Measurements from ENCODE around the gene SORBS2. TPM values are rescaled to one million over a fixed set of nuclear protein-coding genes. Genes with fewer than 3 reads are reported as not detected.

Gene SORBS2
- total RNA-seq, 1 experiment from 2014 or later: 44.5 TPM

- Mint-ChIP-seq H3K27ac (no peak overlapping the region), H3K9me3 (no peaks in the 10 kb centered on the region), H3K27me3 (ENCODE audit: low read depth) (no peaks in the 10 kb centered on the region), H3K4me3 (no peak overlapping the region), H3K4me1 (no peaks in the 10 kb centered on the region), H3K36me3 (peaks cover 4% of the 10 kb centered on the region; the same call in 1 of the 2 replicates)
- no peak for DNase-seq (ENCODE audit: low spot score)
- TF ChIP-seq FOXP1 (CRISPR knock-in tag; IDR thresholded peaks at IDR 0.05; ENCODE audit: borderline replicate concordance): no peak
- TF ChIP-seq NR1H2 (CRISPR knock-in tag; IDR thresholded peaks at IDR 0.05): no peak
- no peak for TF ChIP-seq SP1 (CRISPR knock-in tag; conservative IDR thresholded peaks at IDR 0.05)
- TF ChIP-seq ZNF138 (CRISPR knock-in tag; conservative IDR thresholded peaks at IDR 0.05): no peak
- no peak for TF ChIP-seq RORB (CRISPR knock-in tag; IDR thresholded peaks at IDR 0.05)
- no peak for ATAC-seq
- ChIA-PET CTCF (no interaction called here), POLR2A (no interaction called here)
Measured at GRCh38 chr4:185671496-185671895, 140.5 kb downstream of the SORBS2 start.

- H3K36me3 Mint-ChIP-seq: peaks cover 4% of the 10 kb centered on the region; the same call in 1 of the 2 replicates
- H3K4me1 Mint-ChIP-seq: no peaks in the 10 kb centered on the region
- H3K9me3 Mint-ChIP-seq: no peaks in the 10 kb centered on the region
- DNase-seq (ENCODE audit: low spot score): no peak
- no peak overlapping the region for H3K27ac Mint-ChIP-seq
- no peak for ATAC-seq
- H3K4me3 Mint-ChIP-seq: no peak overlapping the region
- H3K27me3 Mint-ChIP-seq (ENCODE audit: low read depth): no peaks in the 10 kb centered on the region
- ChIA-PET POLR2A (no interaction called here), CTCF (no interaction called here)
- no peak for TF ChIP-seq ZNF416 (CRISPR knock-in tag; IDR thresholded peaks at IDR 0.05)
- TF ChIP-seq SMAD4 (CRISPR knock-in tag; IDR thresholded peaks at IDR 0.05): no peak
- TF ChIP-seq NR1H2 (CRISPR knock-in tag; IDR thresholded peaks at IDR 0.05): no peak
- TF ChIP-seq TEAD4 (CRISPR knock-in tag; IDR thresholded peaks at IDR 0.05): no peak
- TF ChIP-seq KAT7 (CRISPR knock-in tag; IDR thresholded peaks at IDR 0.05; ENCODE audit: borderline replicate concordance): no peak
- no peak for TF ChIP-seq ZNF219 (CRISPR knock-in tag; IDR thresholded peaks at IDR 0.05; ENCODE audit: borderline replicate concordance)
- no peak for TF ChIP-seq NFATC4 (CRISPR knock-in tag; IDR thresholded peaks at IDR 0.05)
- no peak for TF ChIP-seq IRF2 (CRISPR knock-in tag; IDR thresholded peaks at IDR 0.05; ENCODE audit: borderline replicate concordance, low read depth)
- TF ChIP-seq RELA (CRISPR knock-in tag; IDR thresholded peaks at IDR 0.05; ENCODE audit: borderline replicate concordance): no peak
- no peak for TF ChIP-seq EMX1 (CRISPR knock-in tag; IDR thresholded peaks at IDR 0.05)
- TF ChIP-seq ZBTB43 (CRISPR knock-in tag; IDR thresholded peaks at IDR 0.05): no peak
- TF ChIP-seq ZNF512 (CRISPR knock-in tag; IDR thresholded peaks at IDR 0.05; ENCODE audit: borderline replicate concordance): no peak
- TF ChIP-seq SOX15 (CRISPR knock-in tag; IDR thresholded peaks at IDR 0.05): no peak
Measured at GRCh38 chr4:185671066-185671465, 140.9 kb downstream of the SORBS2 start.

- Mint-ChIP-seq H3K4me3 (no peak overlapping the region), H3K27me3 (ENCODE audit: low read depth) (no peaks in the 10 kb centered on the region), H3K27ac (no peak overlapping the region), H3K9me3 (no peaks in the 10 kb centered on the region), H3K4me1 (peaks cover 7% of the 10 kb centered on the region; the same call in 1 of the 2 replicates), H3K36me3 (no peaks in the 10 kb centered on the region)
- ATAC-seq: no peak
- TF ChIP-seq TEAD1 (CRISPR knock-in tag; IDR thresholded peaks at IDR 0.05): no peak
- POLR2A ChIA-PET: no interaction called here
- CTCF ChIA-PET: no interaction called here
- DNase-seq (ENCODE audit: low spot score): no peak
Measured at GRCh38 chr4:185669288-185669687, 142.7 kb downstream of the SORBS2 start.

GRCh38 chr4:185666156-185666555, 145.8 kb downstream of the SORBS2 start:
- Mint-ChIP-seq H3K4me3 (no peak overlapping the region), H3K4me1 (peaks cover 16% of the 10 kb centered on the region), H3K36me3 (peaks cover 12% of the 10 kb centered on the region), H3K27ac (peak overlapping the region; percentile 53; the same call in 1 of the 2 replicates), H3K27me3 (ENCODE audit: low read depth) (no peaks in the 10 kb centered on the region), H3K9me3 (peaks cover 6% of the 10 kb centered on the region; the same call in 1 of the 2 replicates)
- TF ChIP-seq SMAD3 (CRISPR knock-in tag; IDR thresholded peaks at IDR 0.05; ENCODE audit: borderline replicate concordance) (no peak), ZNF512 (CRISPR knock-in tag; IDR thresholded peaks at IDR 0.05; ENCODE audit: borderline replicate concordance) (no peak), ATF1 (CRISPR knock-in tag; IDR thresholded peaks at IDR 0.05) (no peak), ZNF121 (CRISPR knock-in tag; IDR thresholded peaks at IDR 0.05) (no peak), FOXP1 (CRISPR knock-in tag; IDR thresholded peaks at IDR 0.05; ENCODE audit: borderline replicate concordance) (no peak)
- ATAC-seq: no peak
- ChIA-PET CTCF (no interaction called here), POLR2A (no interaction called here)
- DNase-seq (ENCODE audit: low spot score): no peak

Measured in WTC11 (cell line).